ENCODE data around the gene TBC1D24.
"Not testable (repeated sequence)": the region's sequence is repeated elsewhere in the genome, so short reads cannot be mapped to it uniquely, and the experiment has no call there.

The TBC1D24 gene

GRCh38 chr16:2469399-2470233, 5.3 kb upstream of the TBC1D24 start:
- DNase-seq, result no peak

- DNase-seq, result no peak
Measured at GRCh38 chr16:2470234-2470601, 4.7 kb upstream of the TBC1D24 start.

- no peak for DNase-seq
Measured at GRCh38 chr16:2470603-2471015, 4.3 kb upstream of the TBC1D24 start.

- DNase-seq, result peak in 2 of 3 donors; percentile 42 to 55
Measured at GRCh38 chr16:2471016-2471652, 3.8 kb upstream of the TBC1D24 start, which contains the start of gene NTN3. NTN3 (plus strand) TSS chr16:2471297; CDS start chr16:2471702, 405 bp downstream.

- no peak for DNase-seq
Measured at GRCh38 chr16:2471653-2472487, 3.1 kb upstream of the TBC1D24 start.

GRCh38 chr16:2472488-2472864, 2.5 kb upstream of the TBC1D24 start:
- DNase-seq, result no peak

- DNase-seq, result no peak
Measured at GRCh38 chr16:2472885-2473445, 2.0 kb upstream of the TBC1D24 start.

GRCh38 chr16:2473446-2473926, 1.4 kb upstream of the TBC1D24 start:
- no peak for DNase-seq

GRCh38 chr16:2473999-2474876, 689 bp upstream of the TBC1D24 start:
- DNase-seq, result peak; percentile 64 to 87 (median 78)

GRCh38 chr16:2475413-2476344, 752 bp downstream of the TBC1D24 start:
- peak in 1 of 3 donors; percentile 50 for DNase-seq

- no peak for DNase-seq
Measured at GRCh38 chr16:2476345-2476720, 1.4 kb downstream of the TBC1D24 start.

GRCh38 chr16:2476741-2477140, 1.8 kb downstream of the TBC1D24 start:
- no peak for DNase-seq

GRCh38 chr16:2477327-2477726, 2.4 kb downstream of the TBC1D24 start:
- DNase-seq, result no peak

- DNase-seq, result no peak
Measured at GRCh38 chr16:2478279-2478678, 3.4 kb downstream of the TBC1D24 start.

GRCh38 chr16:2479996-2480395, 5.1 kb downstream of the TBC1D24 start:
- DNase-seq, result not testable (repeated sequence)

GRCh38 chr16:2480948-2481347, 6.0 kb downstream of the TBC1D24 start:
- DNase-seq, result no peak

GRCh38 chr16:2481676-2482075, 6.7 kb downstream of the TBC1D24 start:
- DNase-seq, result no peak

- no peak for DNase-seq
Measured at GRCh38 chr16:2482249-2482648, 7.3 kb downstream of the TBC1D24 start.

- DNase-seq, result peak; percentile 55 to 73 (median 67)
Measured at GRCh38 chr16:2482708-2483534, 8.0 kb downstream of the TBC1D24 start.
